CD4-positive, alpha-beta T cell treated with Interferon gamma for 1 hour (primary cell): ENCODE measurements around the gene FLNC.

Experiments used
- DNase-seq: peaks from one replicate; pipeline ENCODE4 v3.0.0-alpha.2; 2020

Gene FLNC

GRCh38 chr7:128801667-128802418 is 28.4 kb upstream of the FLNC start:
- no peak for DNase-seq

- no peak for DNase-seq
Measured at GRCh38 chr7:128804484-128804883, 25.7 kb upstream of the FLNC start.

- no peak for DNase-seq
Measured at GRCh38 chr7:128805225-128805624, 25.0 kb upstream of the FLNC start.

GRCh38 chr7:128807191-128807590 is 23.0 kb upstream of the FLNC start:
- no peak for DNase-seq

- DNase-seq: no peak
Measured at GRCh38 chr7:128809363-128809762, 20.8 kb upstream of the FLNC start.

GRCh38 chr7:128810473-128810872 is 19.7 kb upstream of the FLNC start:
- DNase-seq: no peak

GRCh38 chr7:128810997-128811396 is 19.2 kb upstream of the FLNC start:
- no peak for DNase-seq

- DNase-seq: no peak
Measured at GRCh38 chr7:128811631-128812430, 18.4 kb upstream of the FLNC start.

- DNase-seq: no peak
Measured at GRCh38 chr7:128812514-128813168, 17.6 kb upstream of the FLNC start.

- DNase-seq: no peak
Measured at GRCh38 chr7:128814499-128814898, 15.7 kb upstream of the FLNC start.

GRCh38 chr7:128815289-128815942 is 14.8 kb upstream of the FLNC start:
- no peak for DNase-seq

GRCh38 chr7:128818694-128819093 is 11.5 kb upstream of the FLNC start:
- DNase-seq: no peak

GRCh38 chr7:128821724-128822123 is 8.5 kb upstream of the FLNC start:
- no peak for DNase-seq

GRCh38 chr7:128826512-128826911 is 3.7 kb upstream of the FLNC start:
- no peak for DNase-seq

GRCh38 chr7:128826916-128827247 is 3.3 kb upstream of the FLNC start:
- DNase-seq: no peak

GRCh38 chr7:128827248-128827958 is 2.8 kb upstream of the FLNC start:
- DNase-seq: no peak

- DNase-seq: no peak
Measured at GRCh38 chr7:128827971-128828711, 2.1 kb upstream of the FLNC start.

- DNase-seq: no peak
Measured at GRCh38 chr7:128829391-128830166, 627 bp upstream of the FLNC start.

- no peak for DNase-seq
Measured at GRCh38 chr7:128831178-128831993, 1.2 kb downstream of the FLNC start.
